K562 (cell line): Measurements from ENCODE around the gene DNAAF1. TPM values are rescaled to one million over a fixed set of nuclear protein-coding genes. Genes with fewer than 3 reads are reported as not detected.
A peak's percentile ranks its signal among the peaks of the same experiment; 100 is the strongest.

Experiments
- ATAC-seq: fragments of 200-7000 bp; cut with Tn5 transposase; 3 replicates; pipeline ENCODE4 v1.9.1; 2020; ENCODE audit warnings: moderate library complexity
- BruUV-seq: library from RNA; stranded (reverse); fragments of 400-500 nt; replicated peaks from 2 replicates; lab custom pipeline; 2021; lab: Mats Ljungman, UMichigan
- CTCF ChIA-PET: fragments of 300-600 bp; formaldehyde crosslinking; extraction: SDS; loops from one replicate; lab custom pipeline; 2021; ENCODE audit warnings: low intra/inter-chr PET ratio; lab: Yijun Ruan, JAX
- POLR2A ChIA-PET: fragments of 300-600, 350-650 bp; sonication (Branson Sonifier 250); formaldehyde crosslinking; extraction: SDS; loops from one replicate; lab custom pipeline; 2021; ENCODE audit warnings: antibody characterized with exemption, inconsistent platforms; lab: Yijun Ruan, JAX
- DNase-seq, 4 experiments: peaks; one replicate each; pipeline versions ENCODE4 v3.0.0 to v3.0.0-alpha.2; 2011 to 2018; ENCODE audit warnings: low spot score in 3 of 4, mixed read lengths in 3 of 4; ENCODE audit errors: extremely low read depth in 1 of 4
- FAIRE-seq: peaks from 2 replicates; lab custom pipeline; 2011; peaks lifted over from hg19 to GRCh38; lab: Jason Lieb, UNC
- H2AFZ ChIP-seq: 2 replicates; pipeline ENCODE4 v1.6.0; 2011; ENCODE audit warnings: low read depth, low read length, control low read depth, inconsistent platforms
- H3K27ac ChIP-seq: fragments of 200-600 bp; 3 replicates; pipeline ENCODE4 v1.8.0; 2011; ENCODE audit warnings: low read depth, mild to moderate bottlenecking, control low read depth, inconsistent platforms, low read length, moderate library complexity, mixed read lengths; ENCODE audit errors: extremely low read depth
- H3K27me3 ChIP-seq, 2 experiments: fragments of 300-600 bp in 1 of 2; 2 replicates in 1 of 2; 3 replicates in 1 of 2; pipeline versions ENCODE4 v1.6.0 to v1.8.0; 2011; ENCODE audit warnings: inconsistent platforms in 2 of 2, low read length in 2 of 2, mild to moderate bottlenecking in 1 of 2, mixed read lengths in 1 of 2, moderate library complexity in 1 of 2; ENCODE audit not compliant: control insufficient read depth in 2 of 2, insufficient read depth in 2 of 2
- H3K36me3 ChIP-seq: fragments of 300-600 bp; 3 replicates; pipeline ENCODE4 v1.8.0; 2011; ENCODE audit warnings: mild to moderate bottlenecking, low read length, inconsistent platforms; ENCODE audit not compliant: control insufficient read depth, insufficient read depth
- H3K4me1 ChIP-seq, 2 experiments: fragments of 200-600 bp in 1 of 2; replicated peaks in 1 of 2; 2 replicates in 1 of 2; 3 replicates in 1 of 2; pipeline versions ENCODE4 v1.5.1 to v1.8.0; 2011; ENCODE audit warnings: inconsistent platforms in 2 of 2, low read length in 2 of 2, mild to moderate bottlenecking in 1 of 2, mixed read lengths in 1 of 2, moderate library complexity in 1 of 2; ENCODE audit not compliant: control insufficient read depth in 2 of 2, insufficient read depth in 2 of 2
- H3K4me2 ChIP-seq: 2 replicates; pipeline ENCODE4 v1.6.1; 2011; ENCODE audit warnings: low read length, control low read depth, inconsistent platforms, mixed read lengths; ENCODE audit not compliant: insufficient read depth
- H3K4me3 ChIP-seq: fragments of 200-600 bp; sonication (generic), shearing (Covaris generic); 2 replicates; pipeline ENCODE4 v1.5.1; 2016; ENCODE audit warnings: control low read depth, inconsistent platforms
- H3K79me2 ChIP-seq: fragments of 200-600 bp; 3 replicates; pipeline ENCODE4 v1.8.0; 2011; ENCODE audit warnings: low read length, inconsistent platforms; ENCODE audit not compliant: control insufficient read depth, insufficient read depth
- H3K9ac ChIP-seq, 2 experiments: 2 replicates each; pipeline versions ENCODE4 v1.6.0 to v1.6.1; 2011; ENCODE audit warnings: low read depth in 2 of 2, low read length in 2 of 2, control low read depth in 1 of 2, inconsistent platforms in 1 of 2, mild to moderate bottlenecking in 1 of 2, mixed read lengths in 1 of 2; ENCODE audit not compliant: insufficient read depth in 1 of 2
- H3K9me1 ChIP-seq: one replicate; pipeline ENCODE4 v1.6.0; 2011; ENCODE audit warnings: inconsistent platforms, mild to moderate bottlenecking, low read length, moderate library complexity; ENCODE audit not compliant: control insufficient read depth, insufficient read depth
- H3K9me3 ChIP-seq: replicated peaks from 2 replicates; pipeline ENCODE4 v1.5.1; 2011; ENCODE audit warnings: low read depth, low read length, inconsistent platforms; ENCODE audit not compliant: control insufficient read depth, insufficient read depth
- H4K20me1 ChIP-seq: replicated peaks from 2 replicates; pipeline ENCODE4 v1.6.1; 2011; ENCODE audit warnings: low read length, inconsistent platforms, mixed read lengths; ENCODE audit not compliant: control insufficient read depth, insufficient read depth
- CHD1 ChIP-seq: fragments of 200-600 bp; sonication (generic); IDR thresholded peaks from one replicate; pipeline ENCODE4 v1.6.1; 2012; ENCODE audit warnings: mild to moderate bottlenecking, moderate library complexity, low read length, inconsistent platforms
- GTF2F1 ChIP-seq: IDR thresholded peaks from 2 replicates; pipeline ENCODE4 v1.6.1; 2011; ENCODE audit warnings: low read depth, low read length, improper control_type of control experiment
- HCFC1 ChIP-seq: IDR thresholded peaks from 2 replicates; pipeline ENCODE4 v1.6.1; 2012; ENCODE audit warnings: low read depth, low read length, improper control_type of control experiment
- ILF3 ChIP-seq: fragments of 450-650 bp; IDR thresholded peaks from 2 replicates; pipeline ENCODE4 v1.6.1; 2018; ENCODE audit warnings: antibody characterized with exemption, mild to moderate bottlenecking, moderate library complexity, borderline replicate concordance
- JUNB ChIP-seq: fragments of 450-650 bp; formaldehyde crosslinking; conservative IDR thresholded peaks from 2 replicates; pipeline ENCODE4 v1.4.0; 2020; ENCODE audit warnings: mild to moderate bottlenecking
- PBX2 ChIP-seq, 2 experiments: IDR thresholded peaks in 1 of 2; conservative IDR thresholded peaks in 1 of 2; 2 replicates each; pipeline ENCODE4 v1.6.1; 2016; ENCODE audit warnings: low read depth in 2 of 2, mild to moderate bottlenecking in 1 of 2, missing compliant biosample characterization in 1 of 2, missing genetic modification characterization in 1 of 2, moderate library complexity in 1 of 2
- POLR2AphosphoS5 ChIP-seq: IDR thresholded peaks from 2 replicates; pipeline ENCODE4 v1.6.1; 2011; ENCODE audit warnings: mild to moderate bottlenecking, low read depth, low read length, moderate library complexity; ENCODE audit not compliant: control insufficient read depth, insufficient read depth
- POLR2B ChIP-seq: fragments of 450-650 bp; IDR thresholded peaks from 2 replicates; pipeline ENCODE4 v1.6.1; 2018; ENCODE audit warnings: low read depth; ENCODE audit not compliant: partially characterized antibody
- POLR2G ChIP-seq: fragments of 200-400 bp; formaldehyde crosslinking; IDR thresholded peaks from 2 replicates; pipeline ENCODE4 v1.6.1; 2017; ENCODE audit warnings: low read depth, mild to moderate bottlenecking, antibody characterized with exemption, low read length, moderate library complexity
- RBFOX2 ChIP-seq: fragments of 200-400 bp; formaldehyde crosslinking; IDR thresholded peaks from 2 replicates; pipeline ENCODE4 v1.6.1; 2017; ENCODE audit warnings: low read depth, mild to moderate bottlenecking, low read length, moderate library complexity
- ZNF354B ChIP-seq: fragments of 250-450 bp; sonication (Bioruptor Pico); IDR thresholded peaks from 2 replicates; pipeline ENCODE4 v1.4.0; 2020
- ZNF444 ChIP-seq: fragments of 250-450 bp; sonication (Bioruptor Pico); IDR thresholded peaks from 2 replicates; pipeline ENCODE4 v1.4.0; 2020; ENCODE audit warnings: mild to moderate bottlenecking, moderate library complexity
- ZNF79 ChIP-seq: fragments of 250-450 bp; sonication (Bioruptor Pico); IDR thresholded peaks from 2 replicates; pipeline ENCODE4 v1.4.0; 2020; ENCODE audit warnings: low read depth, mild to moderate bottlenecking, moderate library complexity
- WGBS: fragments of 100-300 bp; shearing (Covaris generic); methylation state at CpG from one replicate; pipeline ENCODE4 v1.1.6; 2016; ENCODE audit warnings: low coverage, mixed read lengths; ENCODE audit not compliant: insufficient coverage; ENCODE audit errors: missing lambda C conversion rate; 5-methylcytosine and 5-hydroxymethylcytosine counted together
- in situ Hi-C: fragments of 300-500 bp; cut with MboI; formaldehyde crosslinking; loops from 4 replicates; pipeline ENCODE4 v1.15.0; 2018; ENCODE audit warnings: inconsistent platforms, mixed read lengths
- intact Hi-C: fragments of 100-400 bp; cut with micrococcal nuclease; formaldehyde crosslinking; loops from 2 replicates; pipeline ENCODE4 v1.14.2; 2022
- polyA plus RNA-seq, 8 experiments: library from polyadenylated mRNA; depleted of rRNA in 4 of 8; stranded (reverse) in 5 of 8; unstranded in 3 of 8; fragments of >200 nt; fragmentation: Nextera tagmentation in 2 of 8; fragmentation: Illumina TruSeq in 1 of 8; extraction: Ambion mirVana in 2 of 8; extraction: Trizol in 1 of 8; gene quantifications; 2 replicates each; pipeline versions ENCODE4 v1.2.1 to v1.2.3, GENCODE V29; 2011 to 2014; ENCODE audit warnings: inconsistent platforms in 1 of 8, missing spikeins in 1 of 8
- total RNA-seq, 7 experiments: library from RNA; depleted of rRNA in 6 of 7; stranded (reverse); fragments of >200 nt in 6 of 7; fragmentation: Illumina TruSeq in 2 of 7; extraction: Trizol in 2 of 7; gene quantifications; 2 replicates each; pipeline versions ENCODE4 v1.2.1 to v1.2.3, GENCODE V29; 2011 to 2021; ENCODE audit warnings: low replicate concordance in 1 of 7

DNAAF1 gene
- total and polyA plus RNA-seq, 9 of the 15 experiments (the other 6 are each of a cell fraction or from before 2014, with no cell fraction given) = 0.01 TPM; not detected in 8

GRCh38 chr16:84175350-84176081 is 30.4 kb downstream of the DNAAF1 start (continued):
- TF ChIP-seq CHD1 (no peak), HCFC1 (no peak), ZNF354B (CRISPR knock-in tag) (no peak), ZNF444 (no peak)
- TF ChIP-seq, all 486 proteins: peak for 32

GRCh38 chr16:84176192-84177053 is 31.3 kb downstream of the DNAAF1 start:
- Histone ChIP-seq H3K36me3 (peaks cover 39% of the 10 kb centered on the region; the same call in 1 of the 3 replicates), H3K9ac (peak overlapping the region in 1 of 2 experiments; percentile 32; a peak in 2 of 4 replicates), H3K79me2 (no peaks in the 10 kb centered on the region), H3K4me2 (no peak overlapping the region), H4K20me1 (peaks cover 20% of the 10 kb centered on the region), H2AFZ (no peak overlapping the region), H3K9me3 (no peaks in the 10 kb centered on the region), H3K4me1 (peaks cover 7 to 41% of the 10 kb centered on the region in 2 experiments; a peak in 3 of 5 replicates), H3K27ac (no peak overlapping the region), H3K27me3 (peaks cover 5 to 20% of the 10 kb centered on the region in 2 experiments; a peak in 4 of 5 replicates), H3K4me3 (no peak overlapping the region), H3K9me1 (no peaks in the 10 kb centered on the region)
- in situ Hi-C loops = no loop called here
- ChIA-PET CTCF (interaction anchor here (1.0 kb wide), 1 partner anchor 35 kb away, joined by 3 read pairs; no protein-coding TSS in a partner anchor), POLR2A (interaction anchor here (0.6 to 1.7 kb wide), 7 partner anchors 9 to 184 kb away, joined by 3 to 8 read pairs (median 3); partner anchors contain the start of gene TAF1C)
- intact Hi-C loops = loop anchor here (5.0 kb wide), 1 partner anchor 219 kb away; no protein-coding TSS in a partner anchor
- TF ChIP-seq ZNF79 (CRISPR knock-in tag) = no peak
- peak; percentile 71 for TF ChIP-seq POLR2G
- TF ChIP-seq RBFOX2 = 0 out of 2 replicates have a peak, but pooled peaks have one; percentile 21
- peak; percentile 19 for TF ChIP-seq POLR2B
- no peak for TF ChIP-seq ILF3
- TF ChIP-seq PBX2 (CRISPR knock-in tag; IDR thresholded peaks at IDR 0.05; ENCODE audit: low read depth) = no peak
- TF ChIP-seq PBX2 (tag; conservative IDR thresholded peaks at IDR 0.05; ENCODE audit: low read depth) = no peak
- no peak for TF ChIP-seq JUNB (CRISPR knock-in tag)
- no peak for TF ChIP-seq GTF2F1
- no peak for TF ChIP-seq POLR2AphosphoS5
- peak; percentile 20 for ATAC-seq
- no TSS peak for BruUV-seq
- WGBS = 57% methylated on average over 18 of the region's 18 CpGs
- FAIRE-seq = no peak
- DNase-seq = no peak
